K562 (cell line): Measurements from ENCODE around the gene PTTG2. TPM values are rescaled to one million over a fixed set of nuclear protein-coding genes. Genes with fewer than 3 reads are reported as not detected.

Experiments
- CHAMP1 ChIP-seq: fragments of 450-650 bp; IDR thresholded peaks from 2 replicates; pipeline ENCODE4 v1.6.1; 2016; ENCODE audit warnings: mild to moderate bottlenecking
- COPS2 ChIP-seq: fragments of 450-650 bp; conservative IDR thresholded peaks from 2 replicates; pipeline ENCODE4 v1.6.1; 2016; ENCODE audit warnings: mild to moderate bottlenecking, moderate library complexity
- CXXC5 ChIP-seq: fragments of 250-450 bp; sonication (Bioruptor Pico); IDR thresholded peaks from 2 replicates; pipeline ENCODE4 v1.8.0; 2022; ENCODE audit warnings: inconsistent platforms, mild to moderate bottlenecking, moderate library complexity
- EP400 ChIP-seq: fragments of 450-650 bp; IDR thresholded peaks from 2 replicates; pipeline ENCODE4 v1.6.1; 2017; ENCODE audit warnings: antibody characterized with exemption, mild to moderate bottlenecking, moderate library complexity
- ETV5 ChIP-seq: sonication (generic); formaldehyde crosslinking; IDR thresholded peaks from 2 replicates; pipeline ENCODE4 v1.4.0; 2020; ENCODE audit warnings: low read depth, mild to moderate bottlenecking, missing genetic modification reagents
- GTF2A2 ChIP-seq: IDR thresholded peaks from 2 replicates; pipeline ENCODE4 v1.6.1; 2016; ENCODE audit warnings: mild to moderate bottlenecking, missing genetic modification characterization, missing compliant biosample characterization
- JUNB ChIP-seq: fragments of 450-650 bp; formaldehyde crosslinking; conservative IDR thresholded peaks from 2 replicates; pipeline ENCODE4 v1.4.0; 2020; ENCODE audit warnings: mild to moderate bottlenecking
- KDM1A ChIP-seq, 2 experiments: fragments of 450-650 bp; IDR thresholded peaks; 2 replicates each; pipeline ENCODE4 v1.6.1; 2016; ENCODE audit warnings: mild to moderate bottlenecking in 2 of 2
- MCM3 ChIP-seq: fragments of 450-650 bp; IDR thresholded peaks from 2 replicates; pipeline ENCODE4 v1.6.1; 2016
- MEF2D ChIP-seq: conservative IDR thresholded peaks from 2 replicates; pipeline ENCODE4 v1.6.1; 2016; ENCODE audit warnings: low read depth, missing genetic modification characterization, missing compliant biosample characterization
- NCOA6 ChIP-seq: fragments of 450-650 bp; IDR thresholded peaks from 2 replicates; pipeline ENCODE4 v1.6.1; 2017; ENCODE audit warnings: mild to moderate bottlenecking
- PHB2 ChIP-seq: fragments of 450-650 bp; IDR thresholded peaks from 2 replicates; pipeline ENCODE4 v1.6.1; 2017; ENCODE audit warnings: low read depth
- RBM25 ChIP-seq: fragments of 200-400 bp; formaldehyde crosslinking; IDR thresholded peaks from 2 replicates; pipeline ENCODE4 v1.6.1; 2018; ENCODE audit warnings: low read length, low read depth, moderate library complexity; ENCODE audit not compliant: severe bottlenecking
- STAG1 ChIP-seq: sonication (generic); formaldehyde crosslinking; IDR thresholded peaks from 2 replicates; pipeline ENCODE4 v1.5.0; 2020; ENCODE audit warnings: missing genetic modification reagents, borderline replicate concordance
- THAP12 ChIP-seq: fragments of 250-450 bp; sonication (Bioruptor Pico); IDR thresholded peaks from 2 replicates; pipeline ENCODE4 v1.9.0; 2021; ENCODE audit warnings: mild to moderate bottlenecking, inconsistent platforms
- THRAP3 ChIP-seq: fragments of 450-650 bp; IDR thresholded peaks from 2 replicates; pipeline ENCODE4 v1.6.1; 2016; ENCODE audit warnings: mild to moderate bottlenecking, inconsistent platforms, borderline replicate concordance
- ZBTB9 ChIP-seq: fragments of 450-650 bp; formaldehyde crosslinking; IDR thresholded peaks from 2 replicates; pipeline ENCODE4 v1.4.0; 2020; ENCODE audit warnings: mild to moderate bottlenecking, moderate library complexity
- ZNF282 ChIP-seq: sonication (generic); formaldehyde crosslinking; IDR thresholded peaks from 2 replicates; pipeline ENCODE4 v1.8.1; 2023; ENCODE audit warnings: missing genetic modification reagents
- ZNF586 ChIP-seq: fragments of 450-650 bp; formaldehyde crosslinking; conservative IDR thresholded peaks from 2 replicates; pipeline ENCODE4 v1.4.0; 2020; ENCODE audit warnings: mild to moderate bottlenecking, moderate library complexity
- ZNF589 ChIP-seq: fragments of 200-800 bp; sonication (Bioruptor generic); IDR thresholded peaks from 2 replicates; pipeline ENCODE4 v1.6.1; 2016; ENCODE audit warnings: low read depth, missing genetic modification characterization, missing compliant biosample characterization
- ZNF77 ChIP-seq: fragments of 250-450 bp; sonication (Bioruptor Pico); IDR thresholded peaks from 2 replicates; pipeline ENCODE4 v1.5.0; 2020
- ZSCAN29 ChIP-seq: fragments of 450-650 bp; IDR thresholded peaks from 2 replicates; pipeline ENCODE4 v1.6.1; 2017
- polyA plus RNA-seq, 8 experiments: library from polyadenylated mRNA; depleted of rRNA in 4 of 8; stranded (reverse) in 5 of 8; unstranded in 3 of 8; fragments of >200 nt; fragmentation: Nextera tagmentation in 2 of 8; fragmentation: Illumina TruSeq in 1 of 8; extraction: Ambion mirVana in 2 of 8; extraction: Trizol in 1 of 8; gene quantifications; 2 replicates each; pipeline versions ENCODE4 v1.2.1 to v1.2.3, GENCODE V29; 2011 to 2014; ENCODE audit warnings: inconsistent platforms in 1 of 8, missing spikeins in 1 of 8
- total RNA-seq, 7 experiments: library from RNA; depleted of rRNA in 6 of 7; stranded (reverse); fragments of >200 nt in 6 of 7; fragmentation: Illumina TruSeq in 2 of 7; extraction: Trizol in 2 of 7; gene quantifications; 2 replicates each; pipeline versions ENCODE4 v1.2.1 to v1.2.3, GENCODE V29; 2011 to 2021; ENCODE audit warnings: low replicate concordance in 1 of 7
- TF ChIP-seq, protein P1 (sequence below), 2 experiments: fragments of 450-650 bp; IDR thresholded peaks; 2 replicates each; pipeline ENCODE4 v1.6.1; 2016

PTTG2 gene
- total and polyA plus RNA-seq, 9 of the 15 experiments (the other 6 are each of a cell fraction or from before 2014, with no cell fraction given), result not detected

GRCh38 chr4:37977471-37978247 is 17.5 kb downstream of the PTTG2 start (continued):
- TF ChIP-seq, protein P1, sequence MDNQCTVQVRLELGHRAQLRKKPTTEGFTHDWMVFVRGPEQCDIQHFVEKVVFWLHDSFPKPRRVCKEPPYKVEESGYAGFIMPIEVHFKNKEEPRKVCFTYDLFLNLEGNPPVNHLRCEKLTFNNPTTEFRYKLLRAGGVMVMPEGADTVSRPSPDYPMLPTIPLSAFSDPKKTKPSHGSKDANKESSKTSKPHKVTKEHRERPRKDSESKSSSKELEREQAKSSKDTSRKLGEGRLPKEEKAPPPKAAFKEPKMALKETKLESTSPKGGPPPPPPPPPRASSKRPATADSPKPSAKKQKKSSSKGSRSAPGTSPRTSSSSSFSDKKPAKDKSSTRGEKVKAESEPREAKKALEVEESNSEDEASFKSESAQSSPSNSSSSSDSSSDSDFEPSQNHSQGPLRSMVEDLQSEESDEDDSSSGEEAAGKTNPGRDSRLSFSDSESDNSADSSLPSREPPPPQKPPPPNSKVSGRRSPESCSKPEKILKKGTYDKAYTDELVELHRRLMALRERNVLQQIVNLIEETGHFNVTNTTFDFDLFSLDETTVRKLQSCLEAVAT (IDR thresholded peaks at IDR 0.05), result no peak
- TF ChIP-seq THRAP3 (no peak), ZNF282 (CRISPR knock-in tag) (peak; percentile 52; the same call in 1 of the 2 replicates), ZSCAN29 (no peak), COPS2 (no peak), MCM3 (no peak), ZNF589 (CRISPR knock-in tag) (no peak), JUNB (no peak), ZNF586 (CRISPR knock-in tag) (no peak), THAP12 (CRISPR knock-in tag) (no peak), MEF2D (tag) (no peak), NCOA6 (0 out of 2 replicates have a peak, but pooled peaks have one; percentile 10), EP400 (no peak), KDM1A (IDR thresholded peaks at IDR 0.05) (0 out of 4 replicates have a peak, but pooled peaks of 1 of the 2 experiments have one; percentile 11), RBM25 (peak; percentile 96), GTF2A2 (tag) (no peak), ZBTB9 (CRISPR knock-in tag) (no peak), PHB2 (no peak), STAG1 (CRISPR knock-in tag) (peak; percentile 38; the same call in 1 of the 2 replicates), ETV5 (CRISPR knock-in tag) (0 out of 2 replicates have a peak, but pooled peaks have one; percentile 32), CHAMP1 (no peak), ZNF77 (no peak), CXXC5 (CRISPR knock-in tag) (peak; percentile 65)
